Prostate gland (tissue), 2 donors: ENCODE measurements around the gene CYP4F3.

Experiments used
- POLR2A ChIP-seq: fragments of 450-650 bp; IDR thresholded peaks from one replicate; pipeline ENCODE4 v1.6.1; 2016; ENCODE audit warnings: antibody characterized with exemption, mild to moderate bottlenecking
- TF ChIP-seq, protein P1 (sequence below), 4 experiments: fragments of 200-600 bp in 2 of 4; fragments of 450-650 bp in 2 of 4; sonication (generic) in 2 of 4; IDR thresholded peaks; 1 replicate in 3 of 4; 2 replicates in 1 of 4; pipeline ENCODE4 v1.5.1; 2016 to 2019; ENCODE audit warnings: antibody characterized with exemption in 4 of 4, mild to moderate bottlenecking in 2 of 4, moderate library complexity in 2 of 4

DNA sequence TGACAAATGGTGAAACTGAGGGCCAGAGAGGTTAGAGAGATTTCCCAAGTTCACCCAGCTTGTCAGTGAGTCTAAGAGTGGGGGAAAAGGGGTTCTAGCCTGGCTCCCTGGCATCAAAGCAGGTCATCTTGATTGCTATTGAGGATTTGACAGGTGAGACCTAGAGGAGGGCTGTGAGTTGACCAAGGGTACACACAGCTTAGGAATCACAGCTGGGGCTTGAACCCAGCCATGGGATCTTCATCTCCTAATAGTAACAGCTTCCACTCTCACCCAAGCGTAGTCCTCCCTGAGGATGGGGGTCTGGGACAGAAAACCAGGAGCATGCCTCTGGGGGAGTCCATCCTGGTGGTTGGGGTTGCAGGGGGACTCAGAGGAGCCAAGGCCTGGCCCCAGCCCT lies 18.9 kb upstream of the CYP4F3 start:
- TF ChIP-seq POLR2A: no peak
- TF ChIP-seq, protein P1, sequence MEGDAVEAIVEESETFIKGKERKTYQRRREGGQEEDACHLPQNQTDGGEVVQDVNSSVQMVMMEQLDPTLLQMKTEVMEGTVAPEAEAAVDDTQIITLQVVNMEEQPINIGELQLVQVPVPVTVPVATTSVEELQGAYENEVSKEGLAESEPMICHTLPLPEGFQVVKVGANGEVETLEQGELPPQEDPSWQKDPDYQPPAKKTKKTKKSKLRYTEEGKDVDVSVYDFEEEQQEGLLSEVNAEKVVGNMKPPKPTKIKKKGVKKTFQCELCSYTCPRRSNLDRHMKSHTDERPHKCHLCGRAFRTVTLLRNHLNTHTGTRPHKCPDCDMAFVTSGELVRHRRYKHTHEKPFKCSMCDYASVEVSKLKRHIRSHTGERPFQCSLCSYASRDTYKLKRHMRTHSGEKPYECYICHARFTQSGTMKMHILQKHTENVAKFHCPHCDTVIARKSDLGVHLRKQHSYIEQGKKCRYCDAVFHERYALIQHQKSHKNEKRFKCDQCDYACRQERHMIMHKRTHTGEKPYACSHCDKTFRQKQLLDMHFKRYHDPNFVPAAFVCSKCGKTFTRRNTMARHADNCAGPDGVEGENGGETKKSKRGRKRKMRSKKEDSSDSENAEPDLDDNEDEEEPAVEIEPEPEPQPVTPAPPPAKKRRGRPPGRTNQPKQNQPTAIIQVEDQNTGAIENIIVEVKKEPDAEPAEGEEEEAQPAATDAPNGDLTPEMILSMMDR (IDR thresholded peaks at IDR 0.05): no peak
